Mesothelial cell of epicardium (in vitro differentiated cells): ENCODE measurements around the gene PLEKHH3. TPM values are rescaled to one million over a fixed set of nuclear protein-coding genes. Genes with fewer than 3 reads are reported as not detected.

ENCODE experiments used
- DNase-seq, 2 experiments: peaks; one replicate each; pipeline ENCODE4 v3.0.0; 2021; ENCODE audit warnings: low spot score in 2 of 2; ENCODE audit not compliant: unreplicated experiment in 2 of 2
- H3K27ac Mint-ChIP-seq: 2 replicates; pipeline ENCODE4 v1.8.0; 2021; ENCODE audit warnings: mixed read lengths
- H3K27me3 Mint-ChIP-seq: 2 replicates; pipeline ENCODE4 v1.8.0; 2021; ENCODE audit warnings: low read depth, mixed read lengths
- H3K36me3 Mint-ChIP-seq: 2 replicates; pipeline ENCODE4 v1.8.0; 2021; ENCODE audit warnings: mixed read lengths
- H3K4me1 Mint-ChIP-seq: 2 replicates; pipeline ENCODE4 v1.8.0; 2021; ENCODE audit warnings: mixed read lengths
- H3K4me3 Mint-ChIP-seq: 2 replicates; pipeline ENCODE4 v1.8.0; 2021; ENCODE audit warnings: mild to moderate bottlenecking, moderate library complexity, mixed read lengths
- H3K9me3 Mint-ChIP-seq: 2 replicates; pipeline ENCODE4 v1.8.0; 2021; ENCODE audit warnings: mixed read lengths
- CTCF ChIP-seq: fragments of 200-600 bp; sonication (generic); IDR thresholded peaks from one replicate; pipeline ENCODE4 v1.5.0; 2021; ENCODE audit warnings: antibody characterized with exemption; ENCODE audit not compliant: unreplicated experiment
- microRNA-seq: library from miRNA; unstranded; fragments of <30 nt; microRNA quantifications from one replicate; pipeline ENCODE4 v1.2.0, GENCODE V29; 2021; ENCODE audit warnings: inconsistent platforms, mixed read lengths
- total RNA-seq: library from RNA; stranded (reverse); gene quantifications from 3 replicates; pipeline ENCODE4 v1.2.1, GENCODE V29; 2021

The PLEKHH3 gene
- total RNA-seq, 1 donor from 2014 or later, result 35.9 TPM

GRCh38 chr17:42617956-42618431 is 58.8 kb downstream of the PLEKHH3 start:
- no peak for DNase-seq
- peaks cover 3% of the 10 kb centered on the region for H3K4me1 Mint-ChIP-seq
- peaks cover 23% of the 10 kb centered on the region for H3K36me3 Mint-ChIP-seq
- H3K27ac Mint-ChIP-seq, result peak overlapping the region; percentile 34
- TF ChIP-seq CTCF, result no peak
- no peaks in the 10 kb centered on the region for H3K27me3 Mint-ChIP-seq
- no peaks in the 10 kb centered on the region for H3K9me3 Mint-ChIP-seq
- H3K4me3 Mint-ChIP-seq, result no peak overlapping the region

Small RNAs within 50 kb of the gene (microRNA-seq; reads per million reads assigned to microRNA genes)
- gene MIR6780A, result 1.8 reads per million

Other genes starting within 250 kb of the PLEKHH3 start
- gene ATP6V0A1, start 218.1 kb downstream of the PLEKHH3 start, total RNA-seq, result 60.4 to 65.6 TPM (median 65.6 TPM) in 3 replicates
- 31.0 to 31.9 TPM (median 31.5 TPM) in 3 replicates for gene NAGLU, start 140.8 kb downstream of the PLEKHH3 start, total RNA-seq
- gene HSD17B1, start 124.1 kb downstream of the PLEKHH3 start, total RNA-seq, result 1.6 to 3.0 TPM (median 2.2 TPM) in 3 replicates
- 60.7 to 62.0 TPM (median 61.4 TPM) in 3 replicates for gene COASY, start 114.8 kb downstream of the PLEKHH3 start, total RNA-seq
- gene MLX, start 109.9 kb downstream of the PLEKHH3 start, total RNA-seq, result 26.1 to 27.8 TPM (median 27.0 TPM) in 3 replicates
- 8.3 to 9.8 TPM (median 9.7 TPM) in 3 replicates for gene PSMC3IP, start 99.3 kb downstream of the PLEKHH3 start, total RNA-seq
- 77.7 to 79.1 TPM (median 77.8 TPM) in 3 replicates for gene RETREG3, start 67.6 kb downstream of the PLEKHH3 start, total RNA-seq
- gene TUBG1, start 67.3 kb downstream of the PLEKHH3 start, total RNA-seq, result 35.0 to 42.9 TPM (median 38.4 TPM) in 3 replicates
- gene TUBG2, start 17.7 kb downstream of the PLEKHH3 start, total RNA-seq, result 30.6 to 33.7 TPM (median 33.4 TPM) in 3 replicates
- 2.0 to 2.3 TPM (median 2.1 TPM) in 3 replicates for gene CCR10, start 4.8 kb upstream of the PLEKHH3 start, total RNA-seq
- 20.5 to 23.1 TPM (median 20.9 TPM) in 3 replicates for gene CNTNAP1, start 5.5 kb upstream of the PLEKHH3 start, total RNA-seq
- gene EZH1, start 68.0 kb upstream of the PLEKHH3 start, total RNA-seq, result 38.4 to 45.1 TPM (median 42.5 TPM) in 3 replicates
- 19.5 to 22.3 TPM (median 21.6 TPM) in 3 replicates for gene RAMP2, start 84.2 kb upstream of the PLEKHH3 start, total RNA-seq
- 59.4 to 65.0 TPM (median 64.9 TPM) in 3 replicates for gene VPS25, start 96.5 kb upstream of the PLEKHH3 start, total RNA-seq
- gene WNK4, start 103.6 kb upstream of the PLEKHH3 start, total RNA-seq, result 1.3 to 1.8 TPM (median 1.7 TPM) in 3 replicates
- 52.4 to 57.4 TPM (median 54.3 TPM) in 3 replicates for gene COA3, start 121.7 kb upstream of the PLEKHH3 start, total RNA-seq
- gene CNTD1, start 121.9 kb upstream of the PLEKHH3 start, total RNA-seq, result 0.09 to 0.14 TPM in 2 of 3 replicates, not detected in the other
- 54.5 to 55.8 TPM (median 55.2 TPM) in 3 replicates for gene BECN1, start 147.3 kb upstream of the PLEKHH3 start, total RNA-seq
- gene PSME3, start 156.4 kb upstream of the PLEKHH3 start, total RNA-seq, result 88.7 to 92.8 TPM (median 92.0 TPM) in 3 replicates
- 3.0 to 3.8 TPM (median 3.4 TPM) in 3 replicates for gene AOC2, start 167.6 kb upstream of the PLEKHH3 start, total RNA-seq
- 1.5 to 2.3 TPM (median 1.9 TPM) in 3 replicates for gene AOC3, start 174.2 kb upstream of the PLEKHH3 start, total RNA-seq
- gene G6PC1, start 223.8 kb upstream of the PLEKHH3 start, total RNA-seq, result not detected in 3 replicates